Measurements from ENCODE around the gene PKD1L1. TPM values are rescaled to one million over a fixed set of nuclear protein-coding genes. Genes with fewer than 3 reads are reported as not detected.

Gene PKD1L1
- total RNA-seq, 1 experiment from 2014 or later = not detected

GRCh38 chr7:47946581-47947354 lies 1.5 kb downstream of the PKD1L1 start:
- CTCF ChIA-PET = interaction anchor here (0.5 kb wide), 1 partner anchor 187 kb away, joined by 3 read pairs; no protein-coding TSS in a partner anchor
- H3K27ac ChIP-seq (ENCODE audit: low read depth, low read length, poor library complexity, severe bottlenecking) = no peak overlapping the region

DNA sequence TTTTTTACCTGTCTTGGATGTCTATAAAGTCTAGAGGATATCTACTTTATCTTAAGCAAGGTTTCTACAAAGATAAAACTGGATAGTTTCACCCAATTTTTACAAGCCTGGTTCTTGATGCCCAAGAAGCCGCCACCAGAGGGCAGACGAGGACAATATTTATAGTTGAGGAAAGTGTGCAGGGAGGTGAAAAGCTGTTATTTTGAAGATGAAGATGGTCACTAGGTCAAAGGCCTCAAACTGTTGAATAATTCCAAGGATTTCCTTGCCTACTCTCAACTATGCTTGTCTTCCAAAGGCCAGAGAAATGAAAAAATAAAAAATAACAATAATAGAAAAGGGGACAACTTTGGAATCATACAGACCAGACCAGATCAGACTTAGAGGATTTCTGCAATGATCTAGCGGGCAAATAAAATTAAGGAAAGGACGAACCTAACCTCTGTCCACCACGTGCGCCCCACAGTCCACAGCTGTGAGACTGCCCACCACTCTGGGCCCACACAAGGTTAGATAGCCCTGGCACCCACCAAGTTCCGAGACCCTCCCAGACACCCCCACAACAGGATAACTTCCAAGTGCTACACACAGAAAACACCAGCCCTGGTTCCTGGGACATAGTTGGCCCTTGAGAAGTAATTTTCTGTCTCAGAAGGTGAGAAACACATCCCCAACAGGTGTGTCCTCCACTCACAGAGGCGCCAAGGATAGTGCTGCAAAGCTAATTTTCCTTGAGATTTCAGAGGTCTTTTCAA lies 2.8 kb downstream of the PKD1L1 start:
- peaks cover 4% of the 10 kb centered on the region for H3K4me1 ChIP-seq (ENCODE audit: insufficient read depth, low read length, poor library complexity, severe bottlenecking)
- H3K27me3 ChIP-seq (replicated peaks; ENCODE audit: insufficient read depth, low read depth, low read length, poor library complexity) = no peaks in the 10 kb centered on the region
- DNase-seq (ENCODE audit: low spot score) = peak; percentile 70
- no TSS peak for BruUV-seq (replicated peaks)
- no peak overlapping the region for H3K27ac ChIP-seq (ENCODE audit: low read depth, low read length, poor library complexity, severe bottlenecking)
- ChIA-PET CTCF (interaction anchor here (0.7 to 2.2 kb wide), 4 partner anchors 23 to 679 kb away, joined by 4 to 18 read pairs (median 6); no protein-coding TSS in a partner anchor), POLR2A (ENCODE audit: low non-redundant PET) (no interaction called here)
- H3K9me3 ChIP-seq (ENCODE audit: low read depth, low read length, poor library complexity, severe bottlenecking) = no peaks in the 10 kb centered on the region
- no peaks in the 10 kb centered on the region for H3K36me3 ChIP-seq (ENCODE audit: insufficient read depth, low read length, poor library complexity, severe bottlenecking)
- TF ChIP-seq EZH2 (IDR thresholded peaks at IDR 0.05; ENCODE audit: borderline replicate concordance, low read depth, low read length, poor library complexity, severe bottlenecking) = no peak
- TF ChIP-seq, protein P1, sequence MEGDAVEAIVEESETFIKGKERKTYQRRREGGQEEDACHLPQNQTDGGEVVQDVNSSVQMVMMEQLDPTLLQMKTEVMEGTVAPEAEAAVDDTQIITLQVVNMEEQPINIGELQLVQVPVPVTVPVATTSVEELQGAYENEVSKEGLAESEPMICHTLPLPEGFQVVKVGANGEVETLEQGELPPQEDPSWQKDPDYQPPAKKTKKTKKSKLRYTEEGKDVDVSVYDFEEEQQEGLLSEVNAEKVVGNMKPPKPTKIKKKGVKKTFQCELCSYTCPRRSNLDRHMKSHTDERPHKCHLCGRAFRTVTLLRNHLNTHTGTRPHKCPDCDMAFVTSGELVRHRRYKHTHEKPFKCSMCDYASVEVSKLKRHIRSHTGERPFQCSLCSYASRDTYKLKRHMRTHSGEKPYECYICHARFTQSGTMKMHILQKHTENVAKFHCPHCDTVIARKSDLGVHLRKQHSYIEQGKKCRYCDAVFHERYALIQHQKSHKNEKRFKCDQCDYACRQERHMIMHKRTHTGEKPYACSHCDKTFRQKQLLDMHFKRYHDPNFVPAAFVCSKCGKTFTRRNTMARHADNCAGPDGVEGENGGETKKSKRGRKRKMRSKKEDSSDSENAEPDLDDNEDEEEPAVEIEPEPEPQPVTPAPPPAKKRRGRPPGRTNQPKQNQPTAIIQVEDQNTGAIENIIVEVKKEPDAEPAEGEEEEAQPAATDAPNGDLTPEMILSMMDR (conservative IDR thresholded peaks at IDR 0.05; ENCODE audit: low read depth, low read length) = peak; percentile 87
- H3K4me3 ChIP-seq (ENCODE audit: low read depth, low read length, poor library complexity, severe bottlenecking) = no peak overlapping the region
- intact Hi-C loops (cut with micrococcal nuclease; ENCODE audit: unreplicated experiment) = loop anchor here (1.0 to 5.0 kb wide), 3 partner anchors 165 to 1907 kb away; no protein-coding TSS in a partner anchor

More at GRCh38 chr7:47946581-47947354, 1.5 kb downstream of the PKD1L1 start:
- intact Hi-C loops (cut with micrococcal nuclease; ENCODE audit: unreplicated experiment) = loop anchor here (5.0 kb wide), 1 partner anchor 1906 kb away; no protein-coding TSS in a partner anchor
- POLR2A ChIA-PET (ENCODE audit: low non-redundant PET) = no interaction called here
- no peaks in the 10 kb centered on the region for H3K4me1 ChIP-seq (ENCODE audit: insufficient read depth, low read length, poor library complexity, severe bottlenecking)
- H3K36me3 ChIP-seq (ENCODE audit: insufficient read depth, low read length, poor library complexity, severe bottlenecking) = no peaks in the 10 kb centered on the region
- no peak overlapping the region for H3K4me3 ChIP-seq (ENCODE audit: low read depth, low read length, poor library complexity, severe bottlenecking)
- TF ChIP-seq, protein P1 (conservative IDR thresholded peaks at IDR 0.05; ENCODE audit: low read depth, low read length) = no peak
- TF ChIP-seq EZH2 (IDR thresholded peaks at IDR 0.05; ENCODE audit: borderline replicate concordance, low read depth, low read length, poor library complexity, severe bottlenecking) = no peak
- BruUV-seq (replicated peaks) = no TSS peak
- H3K9me3 ChIP-seq (ENCODE audit: low read depth, low read length, poor library complexity, severe bottlenecking) = no peaks in the 10 kb centered on the region
- DNase-seq (ENCODE audit: low spot score) = no peak
- H3K27me3 ChIP-seq (replicated peaks; ENCODE audit: insufficient read depth, low read depth, low read length, poor library complexity) = no peaks in the 10 kb centered on the region

GRCh38 chr7:47944536-47945260 lies 3.6 kb downstream of the PKD1L1 start:
- TF ChIP-seq, protein P1 (conservative IDR thresholded peaks at IDR 0.05; ENCODE audit: low read depth, low read length) = no peak
- TF ChIP-seq EZH2 (IDR thresholded peaks at IDR 0.05; ENCODE audit: borderline replicate concordance, low read depth, low read length, poor library complexity, severe bottlenecking) = no peak
- ChIA-PET CTCF (interaction anchor here (0.6 to 2.2 kb wide), 4 partner anchors 24 to 210 kb away, joined by 3 to 18 read pairs (median 6); no protein-coding TSS in a partner anchor), POLR2A (ENCODE audit: low non-redundant PET) (no interaction called here)
- no peaks in the 10 kb centered on the region for H3K36me3 ChIP-seq (ENCODE audit: insufficient read depth, low read length, poor library complexity, severe bottlenecking)
- H3K4me1 ChIP-seq (ENCODE audit: insufficient read depth, low read length, poor library complexity, severe bottlenecking) = peaks cover 4% of the 10 kb centered on the region
- no peak overlapping the region for H3K27ac ChIP-seq (ENCODE audit: low read depth, low read length, poor library complexity, severe bottlenecking)
- no TSS peak for BruUV-seq (replicated peaks)
- no peak overlapping the region for H3K4me3 ChIP-seq (ENCODE audit: low read depth, low read length, poor library complexity, severe bottlenecking)
- DNase-seq (ENCODE audit: low spot score) = no peak
- no peaks in the 10 kb centered on the region for H3K27me3 ChIP-seq (replicated peaks; ENCODE audit: insufficient read depth, low read depth, low read length, poor library complexity)
- intact Hi-C loops (cut with micrococcal nuclease; ENCODE audit: unreplicated experiment) = loop anchor here (1.0 to 5.0 kb wide), 3 partner anchors 166 to 1908 kb away; no protein-coding TSS in a partner anchor
- no peaks in the 10 kb centered on the region for H3K9me3 ChIP-seq (ENCODE audit: low read depth, low read length, poor library complexity, severe bottlenecking)
